Anterior cingulate cortex (tissue), 58 donors: ENCODE measurements around the gene RACGAP1.
"Not testable (repeated sequence)": the region's sequence is repeated elsewhere in the genome, so short reads cannot be mapped to it uniquely, and the experiment has no call there.

Source experiments
- DNase-seq, 58 donors: peaks; one replicate each; lab custom pipeline; 2025; lab: John Stamatoyannopoulos, UW

The RACGAP1 gene

GRCh38 chr12:50038336-50038735, 13.0 kb upstream of the RACGAP1 start:
- no peak for DNase-seq

- DNase-seq, result peak in 5 of 58 donors; percentile 2 to 35 (median 11)
These were observed 7.7 kb upstream of the RACGAP1 start for GRCh38 chr12:50032854-50033581.

GRCh38 chr12:50032515-50032853, 7.2 kb upstream of the RACGAP1 start:
- DNase-seq, result no peak

- not testable (repeated sequence) for DNase-seq
These were observed 5.2 kb upstream of the RACGAP1 start for GRCh38 chr12:50030449-50030848.

GRCh38 chr12:50026691-50027090, 1.4 kb upstream of the RACGAP1 start:
- DNase-seq, result no peak

GRCh38 chr12:50024805-50025186, 498 bp downstream of the RACGAP1 start:
- no peak for DNase-seq

- no peak for DNase-seq
These were observed 1.1 kb downstream of the RACGAP1 start for GRCh38 chr12:50024227-50024626.

- DNase-seq, result no peak
These were observed 2.4 kb downstream of the RACGAP1 start for GRCh38 chr12:50022903-50023302.

- DNase-seq, result no peak
These were observed 4.3 kb downstream of the RACGAP1 start for GRCh38 chr12:50021031-50021430.

GRCh38 chr12:50019524-50019923, 5.8 kb downstream of the RACGAP1 start:
- DNase-seq, result no peak

GRCh38 chr12:50018968-50019367, 6.3 kb downstream of the RACGAP1 start:
- no peak for DNase-seq

GRCh38 chr12:50018154-50018553, 7.1 kb downstream of the RACGAP1 start:
- no peak for DNase-seq

GRCh38 chr12:50017641-50018040, 7.7 kb downstream of the RACGAP1 start:
- no peak for DNase-seq

GRCh38 chr12:50016501-50017475, 8.5 kb downstream of the RACGAP1 start:
- DNase-seq, result peak in 27 of 58 donors; percentile 5 to 73 (median 31)

- no peak for DNase-seq
These were observed 11.0 kb downstream of the RACGAP1 start for GRCh38 chr12:50014342-50014741.

- DNase-seq, result peak in 1 of 58 donors; percentile 3
These were observed 11.7 kb downstream of the RACGAP1 start for GRCh38 chr12:50013361-50014147.

- no peak for DNase-seq
These were observed 18.4 kb downstream of the RACGAP1 start for GRCh38 chr12:50006754-50007442.

GRCh38 chr12:50006280-50006679, 19.0 kb downstream of the RACGAP1 start:
- DNase-seq, result peak in 2 of 58 donors; percentile 13 to 19

GRCh38 chr12:50005175-50005574, 20.1 kb downstream of the RACGAP1 start:
- DNase-seq, result peak in 4 of 58 donors; percentile 13 to 47 (median 30)

- no peak for DNase-seq
These were observed 20.6 kb downstream of the RACGAP1 start for GRCh38 chr12:50004696-50005095.
